Measurements from ENCODE around the gene IQCE.
"Not testable (repeated sequence)": the region's sequence is repeated elsewhere in the genome, so short reads cannot be mapped to it uniquely, and the experiment has no call there.

IQCE gene

GRCh38 chr7:2553831-2554581 lies 4.8 kb upstream of the IQCE start:
- no peak for DNase-seq (ENCODE audit: low read depth in 2 of 2)

DNA sequence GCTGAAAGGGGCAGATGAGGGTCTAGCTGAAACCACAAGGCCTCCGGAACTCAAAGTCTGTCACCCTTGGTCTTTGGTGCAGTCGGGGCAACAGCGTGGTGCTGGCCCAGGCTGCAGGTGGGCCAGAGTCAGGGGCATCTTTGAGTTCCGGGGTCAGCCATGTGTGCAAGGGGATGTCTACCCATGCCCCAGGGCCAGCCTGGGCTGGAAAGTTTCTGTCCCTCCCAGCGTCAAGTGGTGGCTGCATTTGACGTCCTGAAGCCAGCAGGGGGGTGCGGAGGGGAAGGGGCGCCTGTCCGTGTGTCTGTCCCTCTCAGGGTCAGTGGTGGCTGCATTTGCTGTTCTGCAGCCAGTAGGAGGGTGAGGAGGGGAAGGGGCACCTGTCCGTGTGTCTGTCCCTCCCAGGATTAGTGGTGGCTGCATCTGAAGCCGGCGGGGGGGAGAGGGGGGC lies 4.1 kb upstream of the IQCE start:
- DNase-seq (ENCODE audit: low read depth in 2 of 2): no peak

DNA sequence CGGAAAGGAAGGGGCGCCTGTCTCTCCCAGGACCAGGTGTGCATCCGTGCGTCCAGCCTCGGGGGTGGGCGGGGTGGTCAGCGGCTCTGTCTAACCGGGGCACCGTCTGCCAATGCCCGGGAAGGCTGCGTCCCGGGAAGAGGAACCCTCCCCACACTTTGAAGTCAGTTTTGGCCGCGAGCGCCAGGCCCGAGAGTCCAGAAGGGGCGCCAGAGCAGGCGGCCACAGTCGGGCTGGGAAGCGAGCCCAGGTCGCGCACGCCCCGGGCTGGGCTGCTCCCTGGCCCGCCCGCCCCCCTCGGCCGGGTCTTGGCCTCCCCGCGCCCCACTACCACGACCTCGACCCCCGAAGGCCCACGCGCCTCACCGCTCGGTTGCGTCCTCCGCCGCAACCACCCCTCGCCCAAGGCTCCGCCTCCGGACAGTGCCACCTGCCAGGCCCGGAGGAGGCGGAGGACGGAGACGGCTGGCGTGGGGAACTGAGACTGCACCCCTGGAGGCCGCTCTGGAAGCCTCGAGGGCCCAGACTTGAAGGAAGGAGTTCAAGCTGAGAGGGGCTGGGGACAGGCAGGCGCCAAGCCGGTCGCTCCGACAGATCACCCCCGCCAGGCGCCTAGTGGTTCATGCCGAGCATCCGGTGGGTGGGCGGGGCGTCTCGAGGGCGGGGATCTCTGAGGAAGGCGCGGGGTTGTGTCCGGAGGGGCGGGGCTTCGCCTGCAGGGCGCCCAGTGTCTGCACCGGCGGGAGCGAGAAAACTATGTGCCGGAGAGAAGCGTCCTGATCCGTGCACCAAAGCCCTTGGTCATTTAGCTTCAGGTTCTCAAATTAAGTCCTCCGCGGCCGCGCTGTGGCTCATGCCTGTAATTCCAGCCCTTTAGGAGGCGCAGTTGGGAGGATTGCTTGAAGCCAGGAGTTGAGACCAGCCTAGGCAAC lies 3.4 kb upstream of the IQCE start, which contains the start of gene BRAT1:
Gene BRAT1, minus strand, starts transcription at position 404 of the 932 bp plus-strand sequence. CDS start 1,093 bp downstream, outside the sequence.
- DNase-seq (ENCODE audit: low read depth in 2 of 2): peak; percentile 90 to 94

GRCh38 chr7:2559283-2559950 lies 638 bp downstream of the IQCE start:
- no peak for DNase-seq (ENCODE audit: low read depth in 2 of 2)

DNA sequence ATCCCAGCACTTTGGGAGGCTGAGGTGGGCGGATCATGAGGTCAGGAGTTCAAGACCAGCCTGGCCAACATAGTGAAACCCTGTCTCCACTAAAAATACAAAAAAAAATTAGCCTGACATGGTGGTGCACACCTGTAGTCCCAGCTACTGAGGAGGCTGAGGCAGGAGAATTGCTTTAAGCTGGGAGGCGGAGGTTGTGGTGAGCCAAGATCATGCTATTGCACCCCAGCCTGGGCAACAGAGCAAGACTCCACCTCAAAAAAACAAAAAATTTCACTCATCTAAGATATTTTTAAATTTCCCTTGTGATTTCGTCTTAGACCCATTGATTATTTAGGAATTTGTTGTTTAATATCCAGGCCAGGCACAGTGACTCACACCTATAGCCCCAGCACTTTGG lies 5.2 kb downstream of the IQCE start:
- DNase-seq (ENCODE audit: low read depth in 2 of 2): not testable (repeated sequence)

- no peak for DNase-seq (ENCODE audit: low read depth in 2 of 2)
Observed at GRCh38 chr7:2564970-2565540, 6.3 kb downstream of the IQCE start.

DNA sequence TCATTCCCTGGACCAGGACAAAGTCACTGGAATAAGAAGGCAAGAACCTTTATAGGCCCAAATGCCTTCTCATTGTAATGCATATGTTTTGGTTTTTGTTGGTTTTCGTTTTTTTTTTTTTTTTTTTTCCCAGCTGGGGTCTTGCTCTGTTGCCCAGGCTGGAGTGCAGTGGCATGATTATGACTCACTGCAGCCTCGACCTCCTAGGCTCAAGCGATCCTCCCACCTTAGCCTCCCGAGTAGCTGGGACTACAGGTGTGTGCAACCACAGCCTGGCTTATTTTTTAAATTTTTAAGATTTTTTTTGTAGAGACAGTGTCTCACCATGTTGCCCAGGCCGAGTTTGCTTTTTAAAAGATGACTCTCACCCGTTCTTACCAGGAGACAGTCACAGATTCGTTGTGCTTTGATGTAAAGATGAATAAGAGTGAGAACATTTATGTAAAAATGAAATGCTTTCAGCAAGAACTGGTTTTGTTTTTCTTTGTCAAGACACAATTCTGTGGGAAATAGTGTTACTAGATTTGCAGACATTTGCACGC lies 7.6 kb downstream of the IQCE start:
- DNase-seq (ENCODE audit: low read depth in 2 of 2): no peak

- DNase-seq (ENCODE audit: low read depth in 2 of 2): no peak
Observed at GRCh38 chr7:2566890-2567678, 8.3 kb downstream of the IQCE start.

DNA sequence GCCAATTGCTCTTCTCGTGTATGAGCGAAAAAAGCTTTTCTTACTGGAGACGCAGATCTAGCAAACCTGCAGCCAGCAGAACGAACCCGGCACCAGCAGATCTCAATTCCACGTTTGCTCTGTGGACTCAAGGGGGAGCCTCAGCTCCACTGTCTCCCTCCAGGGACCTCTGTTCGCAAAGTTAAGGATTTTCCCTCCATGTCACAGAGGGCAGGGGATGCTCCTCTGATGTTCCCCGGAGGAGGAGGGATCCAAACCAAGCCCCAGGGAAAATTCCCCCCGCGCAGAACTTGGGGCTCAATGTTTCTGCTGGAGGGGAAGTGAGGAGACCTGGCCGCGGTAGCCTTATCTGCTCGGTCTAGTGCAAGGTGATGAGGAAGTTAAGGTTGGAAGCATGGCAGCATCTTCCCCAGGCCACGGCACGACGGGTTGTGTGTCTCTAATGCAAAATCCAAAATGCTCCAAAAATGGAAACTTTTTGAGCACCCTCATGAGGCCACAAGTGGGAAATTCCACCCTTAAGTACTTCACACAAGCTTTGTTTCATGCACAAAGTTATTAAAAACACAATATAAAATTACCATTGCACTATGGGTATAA lies 9.0 kb downstream of the IQCE start:
- no peak for DNase-seq (ENCODE audit: low read depth in 2 of 2)

DNA sequence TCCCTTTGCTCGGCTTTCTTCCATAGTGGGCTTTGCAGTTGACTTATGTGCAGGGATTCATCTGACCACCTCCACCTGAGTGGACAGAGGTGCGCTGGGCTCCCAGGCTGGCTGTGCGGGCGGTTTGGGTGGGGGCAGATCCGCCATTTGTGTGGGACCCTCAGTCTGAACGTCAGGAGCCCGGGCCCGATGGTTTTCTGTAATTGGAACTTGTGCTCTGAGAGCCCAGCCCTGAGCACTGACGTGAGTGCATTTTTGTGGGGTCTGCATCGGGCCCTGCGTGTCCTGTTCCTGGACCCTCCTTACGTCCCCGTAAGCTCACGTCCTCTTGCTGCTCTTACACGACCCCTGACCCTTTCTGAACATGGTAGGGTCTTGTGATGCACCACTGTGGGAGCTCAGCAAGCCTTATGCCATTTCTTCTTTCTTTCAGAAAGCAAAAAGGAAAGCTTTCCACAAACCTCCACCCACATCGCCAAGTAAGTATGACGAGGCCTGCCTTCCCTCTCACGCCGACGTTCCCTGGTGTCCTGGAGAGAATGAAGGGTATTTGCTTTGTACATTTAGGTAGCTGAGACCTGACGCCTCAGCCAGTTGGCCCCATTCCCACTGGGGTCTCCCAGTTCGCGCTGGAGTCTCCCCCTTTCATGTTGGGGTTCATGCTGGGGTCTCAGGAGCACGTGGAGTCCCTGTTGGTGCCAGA lies 9.9 kb downstream of the IQCE start:
- DNase-seq (ENCODE audit: low read depth in 2 of 2): no peak

- no peak for DNase-seq (ENCODE audit: low read depth in 2 of 2)
Observed at GRCh38 chr7:2569421-2569820, 10.6 kb downstream of the IQCE start.

- no peak for DNase-seq (ENCODE audit: low read depth in 2 of 2)
Observed at GRCh38 chr7:2570021-2570420, 11.2 kb downstream of the IQCE start.

GRCh38 chr7:2571409-2571808 lies 12.6 kb downstream of the IQCE start:
- DNase-seq (ENCODE audit: low read depth in 2 of 2): no peak

DNA sequence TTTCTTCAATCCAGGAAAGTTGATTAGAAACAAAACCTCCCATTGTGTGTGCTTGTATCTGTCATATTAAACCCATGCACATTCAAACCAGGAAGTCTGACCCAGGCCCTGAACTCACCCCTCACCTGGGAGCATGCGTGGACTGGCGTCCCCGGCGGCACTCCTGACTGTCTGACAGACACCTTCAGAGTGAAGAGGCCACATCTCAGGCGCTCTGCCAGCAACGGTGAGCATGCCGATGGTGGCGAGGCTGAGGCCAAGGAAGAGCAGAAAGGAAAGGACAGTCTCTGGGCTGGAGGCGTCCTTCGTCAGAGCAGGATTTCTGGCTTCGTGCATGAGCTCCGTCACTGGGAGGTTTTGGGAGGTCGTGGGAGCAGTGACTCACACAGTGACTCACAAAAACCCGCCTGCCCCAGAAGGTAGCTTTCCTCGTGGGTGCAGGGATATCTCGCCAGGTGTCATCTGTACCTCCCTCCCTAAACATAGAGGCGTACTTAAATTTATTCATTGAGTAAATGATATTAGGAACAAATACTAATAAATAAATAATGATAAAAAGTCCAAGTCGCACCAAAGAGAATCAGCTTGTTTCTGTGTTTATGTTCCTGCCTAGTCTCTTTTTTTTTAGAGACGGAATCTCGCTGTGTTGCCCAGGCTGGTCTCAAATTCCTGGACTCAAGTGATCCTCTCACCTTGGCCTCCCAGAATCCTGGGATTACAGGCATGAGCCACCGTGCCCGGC lies 13.5 kb downstream of the IQCE start:
- no peak for DNase-seq (ENCODE audit: low read depth in 2 of 2)

- DNase-seq (ENCODE audit: low read depth in 2 of 2): no peak
Observed at GRCh38 chr7:2573761-2574160, 15.0 kb downstream of the IQCE start.

- no peak for DNase-seq (ENCODE audit: low read depth in 2 of 2)
Observed at GRCh38 chr7:2575046-2575732, 16.4 kb downstream of the IQCE start.

- no peak for DNase-seq (ENCODE audit: low read depth in 2 of 2)
Observed at GRCh38 chr7:2575733-2576340, 17.1 kb downstream of the IQCE start.

All from stimulated activated CD8-positive, alpha-beta memory T cell treated with anti-CD3 and anti-CD28 coated beads, Interleukin-15, amount 100 ng/mL, for 48 hours (primary cell).